ENCODE results near the gene PRKCQ.

- TF ChIP-seq YY1 (IDR thresholded peaks at IDR 0.05) (no peak), SP1 (IDR thresholded peaks at IDR 0.05) (no peak), CTCF (IDR thresholded peaks at IDR 0.05; ENCODE audit: low read depth, low read length, missing input control) (no peak), ATF3 (IDR thresholded peaks at IDR 0.05) (no peak), RXRA (IDR thresholded peaks at IDR 0.05) (no peak), REST (IDR thresholded peaks at IDR 0.05) (no peak), RAD21 (IDR thresholded peaks at IDR 0.05) (no peak), MAX (IDR thresholded peaks at IDR 0.05) (no peak), FOXA1 (IDR thresholded peaks at IDR 0.05) (no peak), TAF1 (conservative IDR thresholded peaks at IDR 0.05) (no peak), GABPA (IDR thresholded peaks at IDR 0.05 in 1 of 2, conservative IDR thresholded peaks at IDR 0.05 in 1 of 2) (no peak), JUND (IDR thresholded peaks at IDR 0.05) (no peak), EGR1 (IDR thresholded peaks at IDR 0.05; ENCODE audit: low read depth in 2 of 2) (no peak), NR2F2 (IDR thresholded peaks at IDR 0.05) (no peak)
These were observed 39.6 kb upstream of the PRKCQ start for GRCh38 chr10:6619660-6620059.

All from liver (tissue), 3 donors.